HG02623 (cell line): ENCODE results near the gene ZNF423.
A peak's percentile ranks its signal among the peaks of the same experiment; 100 is the strongest.
"Not testable (repeated sequence)": the region's sequence is repeated elsewhere in the genome, so short reads cannot be mapped to it uniquely, and the experiment has no call there.

Experiments
- ATAC-seq: cut with Tn5 transposase; IDR thresholded peaks from one replicate; pipeline ENCODE4 v1.9.1; 2021; ENCODE audit warnings: moderate library complexity; ENCODE audit not compliant: unreplicated experiment

The ZNF423 gene

DNA sequence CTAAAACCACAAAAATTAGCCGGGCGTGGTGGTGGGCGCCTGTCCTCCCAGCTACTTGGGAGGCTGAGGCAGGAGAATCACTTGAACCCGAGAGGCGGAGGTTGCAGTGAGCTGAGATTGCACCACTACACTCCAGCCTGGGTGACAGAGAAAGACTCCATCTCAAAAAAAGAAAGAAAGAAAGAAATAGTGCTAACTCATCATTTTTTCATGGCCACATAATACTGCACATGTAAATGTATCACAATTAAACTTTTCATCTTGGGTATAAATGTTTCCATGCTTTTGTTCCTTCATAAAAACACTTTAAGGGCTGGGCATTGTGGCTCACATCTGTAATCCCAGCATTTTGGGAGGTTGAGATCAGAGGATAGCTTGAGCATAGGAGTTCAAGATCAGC is 15.9 kb upstream of the ZNF423 start:
- ATAC-seq, result not testable (repeated sequence)

DNA sequence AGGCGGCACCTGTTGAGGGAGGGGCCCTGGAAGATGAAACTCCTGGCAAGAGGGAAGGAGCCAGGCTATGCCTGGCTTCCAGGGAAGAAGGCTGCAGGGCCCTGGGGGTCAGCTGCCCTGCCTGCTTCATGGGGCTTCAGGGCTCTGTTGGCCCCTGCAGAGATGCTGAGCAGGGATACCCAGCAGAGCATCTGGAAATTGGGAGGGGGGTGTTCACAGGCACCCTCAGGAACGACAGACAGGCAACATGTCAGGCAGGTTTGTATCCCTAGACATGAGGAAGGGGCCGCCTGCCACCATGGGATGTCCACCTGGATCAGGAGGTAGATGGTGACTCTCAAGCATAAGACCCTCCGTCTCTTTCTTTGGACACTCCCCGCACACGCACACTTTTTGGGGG is 13.8 kb upstream of the ZNF423 start:
- ATAC-seq, result no peak

DNA sequence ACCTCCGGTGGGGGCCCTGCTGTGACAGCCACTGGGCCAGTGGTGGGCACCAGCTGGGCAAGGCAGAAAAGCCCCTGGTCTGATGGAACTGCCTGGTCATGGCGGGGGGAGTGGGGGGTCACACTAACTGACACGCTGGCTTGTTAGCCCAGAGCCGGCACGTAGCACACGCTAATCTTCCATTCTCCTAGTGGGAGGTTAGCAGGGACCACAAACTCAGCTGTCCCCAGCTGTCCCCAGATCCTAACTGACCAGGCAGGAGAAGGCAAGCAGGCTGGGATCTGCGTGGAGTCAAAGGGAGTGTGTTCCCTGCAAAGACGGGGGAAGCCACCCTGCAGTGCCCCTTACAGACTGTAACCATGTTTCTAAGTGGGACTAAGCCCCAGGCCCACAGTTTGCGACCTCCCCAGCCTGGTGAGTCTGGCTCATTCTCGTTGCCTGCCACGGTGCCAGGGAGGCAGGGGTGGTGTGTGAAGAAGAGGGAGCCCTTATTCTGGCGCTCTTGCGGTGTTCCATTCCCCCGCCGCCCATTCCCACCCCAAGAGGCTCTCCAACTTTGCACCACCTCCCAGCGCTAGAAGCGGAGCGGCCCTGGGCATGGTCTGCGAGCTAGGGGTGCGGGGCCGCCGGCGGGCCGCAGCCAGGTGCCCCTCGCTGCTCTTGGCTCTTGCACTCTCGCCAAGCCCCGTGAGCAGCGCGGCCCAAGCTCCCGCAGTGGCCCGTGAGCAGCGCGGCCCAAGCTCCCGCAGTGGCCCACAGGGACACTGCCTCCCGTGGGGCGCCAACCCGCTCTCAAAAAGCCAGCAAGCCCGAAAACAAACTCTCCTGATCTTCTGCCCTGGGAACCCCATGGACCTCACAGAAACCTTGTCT is 12.1 kb upstream of the ZNF423 start:
- ATAC-seq, result no peak

DNA sequence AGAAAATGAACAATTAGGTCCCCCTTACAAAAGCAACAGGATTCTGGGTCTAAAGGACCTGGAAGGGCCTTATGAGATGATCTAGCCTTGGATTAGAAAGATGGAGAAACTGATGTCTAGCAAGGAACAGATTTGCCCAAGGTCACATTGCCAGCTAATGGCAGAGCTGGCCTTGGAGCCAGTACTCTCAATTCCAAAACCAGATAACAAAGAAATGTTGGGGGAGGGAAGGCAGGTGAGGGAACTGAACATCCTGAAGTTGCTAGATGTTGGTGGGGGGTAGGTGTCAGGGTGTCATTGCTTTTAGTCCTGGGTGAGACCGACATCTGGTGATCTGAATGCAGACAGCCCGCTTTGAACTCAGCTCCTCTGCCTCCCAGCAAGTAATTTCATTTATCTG is 11.3 kb upstream of the ZNF423 start:
- no peak for ATAC-seq

DNA sequence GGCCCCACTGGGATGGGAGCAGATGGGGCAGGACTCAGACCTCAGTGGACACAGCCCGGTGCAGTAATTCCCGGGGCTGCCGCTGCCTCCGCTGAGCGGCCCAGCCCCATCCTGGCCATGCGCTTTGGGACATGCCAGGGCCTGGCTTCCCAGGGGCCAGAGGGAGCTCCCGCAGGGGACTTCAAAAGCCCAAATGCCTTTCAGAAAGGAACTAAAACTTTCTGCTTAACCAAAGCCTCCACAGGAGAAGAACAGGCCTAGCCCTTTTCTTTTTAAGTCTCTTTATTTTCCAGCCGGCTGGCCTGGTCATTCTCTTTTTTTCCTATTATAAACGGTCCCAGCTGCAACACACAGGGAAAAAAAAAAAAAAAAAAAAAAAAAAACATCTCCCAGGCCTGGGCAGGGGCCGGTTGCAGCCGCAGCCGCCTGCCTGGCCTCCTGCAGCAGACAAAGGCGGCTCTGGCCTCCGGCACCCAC is 10.7 kb upstream of the ZNF423 start:
- ATAC-seq, result no peak

DNA sequence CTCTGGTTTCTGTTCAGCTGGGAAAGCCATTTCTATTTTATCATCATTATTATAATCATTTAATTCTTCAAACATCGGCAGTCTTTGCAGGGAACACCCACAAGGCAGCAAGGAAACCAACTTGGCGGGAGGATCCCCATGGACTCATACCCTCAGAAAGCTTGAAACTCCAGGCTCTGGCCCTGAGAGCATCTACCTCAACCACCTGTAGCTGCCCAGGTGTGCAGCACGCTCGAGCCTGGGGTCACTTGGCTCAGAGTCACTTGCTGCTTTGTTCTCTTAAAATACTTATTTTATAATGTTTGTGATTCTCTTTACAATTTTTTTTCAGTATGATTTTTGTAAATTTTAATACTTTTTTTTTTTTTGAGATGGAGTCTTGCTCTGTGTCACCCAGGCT is 6.8 kb upstream of the ZNF423 start:
- no peak for ATAC-seq

DNA sequence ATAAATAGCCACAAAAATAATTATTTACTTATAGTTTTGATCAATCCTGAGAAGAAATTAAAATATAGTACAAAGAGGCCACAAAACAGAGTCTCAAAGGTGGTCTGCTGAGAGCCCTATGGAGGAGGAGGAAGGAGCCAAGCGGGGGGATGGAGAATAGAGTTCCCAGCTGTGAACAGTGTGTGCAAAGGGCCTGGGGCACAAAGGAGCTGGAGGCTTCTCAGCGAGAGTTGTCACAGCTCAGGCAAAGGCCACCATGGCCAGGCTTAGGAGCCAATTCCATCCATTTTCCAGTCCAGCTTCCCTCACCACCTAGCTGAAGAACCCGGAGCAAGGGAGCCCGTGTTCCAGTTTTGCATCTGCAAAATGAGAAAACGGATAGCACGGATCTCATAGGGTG is 5.4 kb upstream of the ZNF423 start:
- ATAC-seq, result no peak

DNA sequence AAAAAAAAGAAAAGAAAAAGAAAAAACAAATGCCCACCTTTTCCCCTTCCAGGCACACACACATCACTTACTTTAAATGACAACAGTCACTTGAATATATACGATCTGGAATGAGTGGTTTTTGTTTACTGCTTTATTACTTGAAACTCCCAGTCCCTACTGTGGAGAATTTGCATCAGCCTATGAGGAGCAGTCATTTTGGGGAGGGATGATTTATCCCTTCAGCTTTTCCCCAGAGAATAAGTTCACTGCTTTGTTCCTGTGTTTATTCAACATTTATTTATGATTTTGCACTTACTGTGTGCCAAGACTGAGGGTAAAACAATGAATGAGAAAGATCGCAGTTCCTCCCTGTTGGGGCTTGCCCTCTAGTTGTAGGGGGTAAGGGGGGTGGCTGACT is 4.7 kb upstream of the ZNF423 start:
- ATAC-seq, result no peak

DNA sequence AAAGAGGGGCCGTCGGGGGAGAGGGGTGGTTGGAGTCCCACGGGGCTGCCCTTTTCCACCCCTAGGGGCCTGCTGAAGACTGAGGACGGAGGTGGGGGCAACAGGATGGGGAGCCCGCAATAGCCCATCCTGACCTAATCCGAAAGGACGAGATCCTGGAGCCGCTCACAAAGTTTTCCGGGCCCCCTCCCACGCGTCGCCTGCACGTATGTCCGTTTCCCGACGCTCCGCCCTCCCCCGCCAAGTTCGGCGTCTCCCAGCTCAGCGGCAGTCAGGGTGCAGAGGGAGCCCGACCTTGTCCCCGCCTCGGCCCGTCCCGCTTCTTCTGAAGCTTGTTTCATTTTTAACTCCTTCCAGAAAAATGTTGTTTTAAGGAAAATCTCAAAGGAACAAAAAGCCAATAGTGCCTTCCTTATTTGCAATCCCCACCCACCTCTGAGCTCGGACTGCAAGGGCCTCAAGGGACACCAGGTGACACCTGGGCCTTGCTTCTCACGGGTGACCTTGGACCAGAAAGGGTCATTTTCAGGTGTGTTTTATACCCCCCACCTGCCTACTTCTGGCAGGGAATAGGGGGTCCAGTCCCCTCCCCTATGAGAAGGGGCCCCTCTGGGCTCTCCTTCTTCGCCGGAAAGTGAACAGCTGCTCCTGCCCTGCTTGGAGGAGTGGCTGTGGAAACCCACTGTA is 3.4 kb upstream of the ZNF423 start:
- no peak for ATAC-seq

DNA sequence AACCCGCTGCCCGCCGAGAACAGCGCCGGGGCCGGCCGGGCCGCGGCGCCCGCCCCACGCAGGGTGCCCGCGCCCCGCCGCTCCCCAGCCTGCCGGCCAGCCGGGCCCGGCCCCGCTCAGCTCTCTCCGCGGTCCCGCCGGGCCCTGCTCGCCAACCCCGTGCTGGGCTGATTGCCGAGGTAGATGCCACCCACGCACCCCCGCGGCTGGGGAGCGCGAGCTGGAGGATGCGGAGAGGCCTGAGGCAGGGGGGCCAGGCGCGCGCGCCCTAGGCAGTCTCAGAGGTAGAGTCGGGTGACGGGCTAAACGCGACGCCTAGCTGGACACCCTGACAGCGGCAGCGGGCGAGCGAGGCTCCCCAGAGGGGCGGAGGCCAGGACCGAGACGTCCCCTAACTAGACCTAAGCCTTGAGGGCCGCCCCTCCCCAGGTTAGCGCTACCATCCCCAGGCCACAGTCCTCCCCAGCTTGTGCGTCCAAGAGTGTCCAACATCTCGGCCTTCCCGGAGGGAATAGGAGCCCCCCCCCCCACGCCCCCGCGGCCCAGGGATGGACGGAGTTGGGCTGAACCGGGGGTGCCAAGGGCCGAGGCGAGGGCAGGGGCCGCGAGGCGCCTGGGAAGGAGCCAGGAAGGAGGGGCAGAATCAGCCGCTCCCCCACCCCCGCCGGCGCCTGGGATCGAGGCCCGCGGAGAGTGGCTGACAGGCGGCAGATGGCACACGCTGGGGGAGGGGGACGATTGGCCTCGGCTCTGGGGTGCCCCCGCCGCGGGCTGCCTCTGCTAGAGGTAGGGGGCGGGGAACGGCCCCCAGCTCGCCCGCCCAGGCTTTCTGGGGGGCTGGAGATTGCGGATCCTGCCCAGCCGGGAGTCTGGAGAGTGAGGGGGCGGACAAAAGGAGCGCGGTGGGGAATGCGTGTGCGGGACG is 2.5 kb upstream of the ZNF423 start:
- ATAC-seq, result no peak

DNA sequence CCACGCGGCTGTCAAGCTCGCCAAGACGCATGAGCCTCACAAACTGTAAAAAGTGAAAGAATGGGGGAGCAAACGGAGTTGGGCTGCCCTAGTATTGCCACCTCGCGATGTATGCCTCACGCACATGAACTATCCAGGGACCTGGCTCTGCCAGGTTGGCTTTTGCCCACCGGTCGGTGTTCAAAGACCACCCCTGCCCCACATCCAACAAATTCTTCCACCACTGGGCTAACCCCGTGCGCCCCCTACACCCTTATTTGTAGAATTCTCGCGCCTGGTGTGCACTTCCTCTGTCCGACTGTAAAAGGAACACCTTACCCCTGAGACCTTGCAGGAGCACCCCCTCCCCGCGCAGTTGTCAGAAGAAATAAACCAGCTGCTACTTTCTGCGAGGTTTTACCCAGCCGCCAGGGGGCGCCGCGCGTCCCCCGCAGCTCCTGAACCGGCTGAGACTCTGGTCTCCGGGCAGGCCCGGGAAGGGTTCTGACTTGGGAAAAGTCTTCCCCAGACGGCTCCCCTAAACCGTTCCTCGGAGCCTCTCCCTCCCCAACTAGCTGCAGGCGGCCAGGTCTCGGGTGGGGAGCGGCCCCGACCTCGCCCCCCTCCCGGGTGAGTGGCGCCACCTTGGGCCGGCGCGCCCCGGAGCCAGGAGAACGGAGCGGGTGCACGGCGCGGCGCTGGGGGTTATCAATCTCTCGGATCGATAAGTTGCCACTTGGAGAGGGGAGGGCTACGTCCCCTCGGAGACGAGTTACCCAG is 1.7 kb upstream of the ZNF423 start:
- ATAC-seq, result no peak

DNA sequence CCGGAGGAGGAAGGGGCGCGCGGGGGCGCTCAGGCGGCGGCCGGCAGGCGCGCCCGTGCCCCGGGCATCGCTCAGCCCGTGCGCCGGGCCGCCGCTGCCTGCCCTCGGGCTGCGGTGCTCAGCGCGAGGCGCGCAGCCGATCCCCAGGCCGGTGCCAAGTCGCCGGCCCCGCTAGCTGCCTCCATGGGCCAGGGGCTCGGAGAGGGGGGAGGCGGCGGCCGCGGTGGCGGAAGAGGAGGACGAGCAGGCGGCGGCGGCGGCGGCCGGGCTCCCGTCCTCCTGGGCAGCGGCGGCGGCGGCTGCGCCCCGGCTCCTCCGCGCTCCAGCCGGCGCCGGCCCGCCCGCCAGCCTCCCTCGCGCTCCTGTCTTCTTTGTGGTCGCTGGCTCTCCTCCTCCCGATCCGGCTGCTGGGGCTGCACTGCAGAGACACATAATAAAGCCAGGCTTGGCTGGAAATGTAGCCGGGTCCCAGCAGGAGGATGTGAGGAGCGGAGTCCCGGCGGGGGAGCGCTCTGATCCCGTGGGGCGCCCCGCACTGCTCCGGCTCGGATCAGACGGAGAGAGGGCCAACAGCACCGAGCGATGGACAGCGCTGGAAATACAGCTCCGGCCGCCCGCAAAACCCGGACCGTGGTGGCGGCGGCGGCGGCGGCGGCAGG is 889 bp upstream of the ZNF423 start:
- no peak for ATAC-seq

DNA sequence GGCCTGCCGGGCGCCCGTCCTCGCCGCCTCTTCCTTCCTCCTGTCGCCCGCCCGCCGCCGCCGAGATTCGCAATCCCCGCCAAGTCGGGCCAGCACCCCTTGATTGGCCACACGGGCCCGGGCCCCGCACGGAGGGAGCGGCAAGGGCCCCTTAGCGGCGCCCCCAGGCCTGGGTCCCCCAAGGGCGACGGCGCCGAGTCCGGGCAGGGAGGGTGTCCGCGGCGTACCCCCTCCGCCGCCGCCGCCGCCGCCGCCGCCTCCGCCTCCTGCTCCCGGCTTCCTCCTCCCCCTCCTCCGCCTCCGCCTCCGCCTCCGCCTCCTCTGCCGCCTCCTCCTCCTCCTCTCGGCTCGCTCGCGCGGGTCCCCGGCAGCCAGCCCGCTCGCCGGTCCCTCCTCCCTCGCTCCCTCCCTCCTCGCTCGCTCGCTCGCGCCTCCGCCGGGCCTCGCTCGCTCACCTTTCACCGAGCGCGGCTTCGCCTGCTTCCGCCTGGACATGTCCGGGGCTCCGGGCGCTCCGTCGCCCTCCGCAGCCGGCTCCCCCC is 561 bp downstream of the ZNF423 start:
- ATAC-seq, result peak; percentile 50

DNA sequence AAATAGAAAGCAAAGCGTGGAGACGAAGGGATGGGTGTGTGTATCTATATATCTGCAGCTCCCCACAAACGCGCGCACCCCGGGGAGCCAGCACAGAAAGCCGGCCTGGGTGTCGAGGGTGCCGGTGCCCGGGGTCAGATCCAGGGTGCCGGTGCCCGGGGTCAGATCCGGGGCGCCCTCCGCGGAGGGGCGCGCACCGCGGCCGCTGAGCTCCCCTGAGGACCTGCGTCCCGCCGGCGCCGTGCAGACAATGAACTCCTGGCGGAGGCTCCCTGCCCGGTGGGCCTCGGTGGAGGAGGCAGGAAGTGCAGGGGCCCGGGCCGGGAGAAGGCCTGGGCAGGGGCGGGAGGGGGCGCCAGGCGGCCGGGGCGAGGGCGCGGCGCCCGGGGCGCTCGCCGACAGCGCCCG is 1.1 kb downstream of the ZNF423 start:
- no peak for ATAC-seq

DNA sequence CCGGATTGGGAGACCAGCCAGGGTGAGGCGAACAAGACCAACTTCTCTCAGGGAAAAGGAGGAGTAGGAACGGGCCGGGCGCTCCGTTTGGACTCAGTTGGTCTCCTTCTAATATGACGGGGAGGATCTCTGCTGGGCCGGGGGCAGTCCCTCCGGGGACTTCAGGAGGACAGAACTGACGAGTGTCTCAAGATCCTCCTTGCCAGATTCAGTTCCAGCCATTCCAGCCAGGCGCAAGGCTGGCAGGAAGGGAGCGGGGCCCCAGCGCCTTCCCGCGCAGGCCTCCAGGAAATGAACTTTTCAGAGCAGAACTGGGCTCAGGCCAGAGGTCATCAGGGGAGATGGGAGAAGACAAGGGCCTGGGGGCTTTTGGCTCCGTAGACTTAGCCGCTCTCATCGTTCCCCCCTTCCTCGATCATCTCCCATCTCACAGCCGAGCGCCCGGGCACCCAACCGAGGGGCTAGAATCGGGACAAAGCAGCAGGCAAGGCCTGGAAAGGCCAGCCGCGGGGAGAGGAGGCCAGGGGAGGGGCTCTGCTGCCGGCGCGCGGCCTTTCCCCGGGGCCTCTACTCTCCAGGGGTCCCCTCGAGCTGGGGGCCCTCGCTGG is 1.6 kb downstream of the ZNF423 start:
- ATAC-seq, result no peak

DNA sequence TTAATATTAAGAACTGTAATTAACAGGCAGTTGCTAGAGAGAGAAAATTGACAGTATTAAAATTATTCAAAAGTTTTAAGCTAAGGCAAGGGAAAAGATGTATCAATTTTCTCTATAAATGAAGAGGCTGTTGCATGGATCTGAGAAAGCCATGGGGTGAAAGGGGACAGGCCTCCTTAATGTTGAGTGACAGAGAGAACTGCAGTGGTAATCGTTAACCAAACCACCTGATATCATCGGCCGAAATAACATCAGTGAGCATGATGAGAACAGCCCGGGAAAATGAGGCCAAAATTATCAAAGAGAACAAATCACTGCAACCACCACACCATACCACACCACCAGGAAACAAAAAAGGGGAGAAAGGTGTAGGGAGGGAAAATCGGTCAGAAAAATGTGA is 3.6 kb downstream of the ZNF423 start:
- ATAC-seq, result no peak

DNA sequence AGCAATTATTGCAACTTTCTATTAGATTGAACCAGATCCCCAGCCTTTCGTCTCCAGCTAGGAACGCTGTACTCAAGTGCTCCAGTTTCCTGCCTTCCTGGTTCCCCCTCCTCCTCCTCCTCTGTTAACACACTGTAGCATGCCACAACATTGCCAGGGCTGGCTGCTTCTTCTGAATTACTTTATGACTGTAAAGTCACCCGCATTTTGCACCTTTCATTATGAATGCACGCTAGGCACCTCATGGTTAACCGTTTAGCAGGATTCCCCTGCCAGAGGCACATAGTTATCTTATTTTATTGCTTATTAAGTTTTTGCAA is 4.5 kb downstream of the ZNF423 start:
- ATAC-seq, result no peak

DNA sequence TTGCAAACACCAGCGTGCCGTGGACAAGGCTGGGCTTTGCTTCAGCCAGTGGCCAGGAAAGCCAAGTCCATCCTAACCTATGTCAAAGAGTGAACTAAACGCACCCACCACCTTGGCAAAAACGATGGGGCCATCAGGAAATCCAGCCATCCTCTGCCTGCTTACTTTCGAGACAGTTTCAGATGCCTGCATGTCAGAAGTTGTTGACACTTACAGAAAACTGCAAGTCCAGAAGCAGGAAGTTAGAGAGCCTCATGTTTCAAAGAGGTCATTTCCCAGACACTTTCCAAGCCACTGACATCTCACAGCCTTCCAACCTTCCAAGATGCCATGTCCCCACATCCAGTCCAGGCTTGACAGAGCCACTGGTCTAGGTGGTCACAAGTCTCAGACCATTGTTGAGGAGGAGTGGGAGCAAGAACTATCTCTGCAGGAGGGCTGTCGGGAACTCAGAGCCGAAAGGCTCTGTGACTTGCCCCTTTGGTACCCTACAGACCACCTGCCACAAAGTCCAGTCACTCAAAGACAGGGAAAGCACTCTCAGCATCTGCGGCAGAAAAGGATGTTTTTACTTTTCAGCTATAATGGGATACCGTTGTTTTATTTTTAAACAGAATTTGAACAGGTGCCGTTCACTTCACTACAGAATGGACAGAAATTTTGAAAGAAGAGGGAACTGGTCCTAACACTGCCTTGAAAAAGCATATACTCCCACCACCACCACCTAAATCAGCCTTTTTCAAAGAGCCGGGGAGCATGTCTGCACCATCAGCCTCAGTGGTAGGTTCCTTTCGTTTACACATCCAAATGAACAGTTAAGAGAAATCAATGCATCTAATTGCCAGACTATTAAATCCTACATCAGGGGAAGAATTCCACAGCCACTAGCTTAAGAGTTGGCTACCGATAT is 5.1 kb downstream of the ZNF423 start:
- ATAC-seq, result no peak

DNA sequence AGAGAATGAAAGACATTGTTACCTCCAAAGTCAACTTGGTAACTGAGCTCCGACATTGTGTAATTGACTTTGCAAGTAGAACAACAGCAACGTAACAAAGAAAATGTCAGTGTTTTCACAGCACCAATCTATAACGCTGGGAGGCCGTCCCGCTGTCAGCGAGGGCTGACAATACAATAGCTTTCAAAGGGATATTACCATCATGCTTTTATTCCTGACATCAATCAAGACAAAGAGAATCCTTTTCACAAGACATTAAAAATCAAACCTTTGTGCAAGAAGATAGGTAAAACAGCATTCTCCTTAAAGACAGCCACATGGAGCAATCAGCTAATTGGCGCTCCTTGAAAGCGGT is 6.2 kb downstream of the ZNF423 start:
- ATAC-seq, result no peak
